Esophagus squamous epithelium (tissue), 5 donors: ENCODE data around the gene SLC39A13. TPM values are rescaled to one million over a fixed set of nuclear protein-coding genes. Genes with fewer than 3 reads are reported as not detected.
A peak's percentile ranks its signal among the peaks of the same experiment; 100 is the strongest.
"Not testable (repeated sequence)": the region's sequence is repeated elsewhere in the genome, so short reads cannot be mapped to it uniquely, and the experiment has no call there.

ENCODE experiments used
- DNase-seq: peaks from one replicate; lab custom pipeline; 2025; lab: John Stamatoyannopoulos, UW
- H3K27ac ChIP-seq, 4 donors: fragments of 200-600 bp; sonication (generic); one replicate each; pipeline ENCODE4 v1.5.1; 2016 to 2019; ENCODE audit warnings: mild to moderate bottlenecking in 1 of 4
- H3K27me3 ChIP-seq, 4 donors: fragments of 200-600 bp; sonication (generic); 1 replicate in 3 of 4; 2 replicates in 1 of 4; pipeline versions ENCODE4 v1.5.1 to v1.6.0; 2017 to 2021; ENCODE audit warnings: antibody characterized with exemption in 1 of 4
- H3K36me3 ChIP-seq, 3 donors: fragments of 200-600 bp; sonication (generic); one replicate each; pipeline ENCODE4 v1.5.1; 2016 to 2019
- H3K4me1 ChIP-seq, 3 donors: fragments of 200-600 bp; sonication (generic); one replicate each; pipeline ENCODE4 v1.5.1; 2017 to 2019
- H3K4me3 ChIP-seq, 4 donors: fragments of 200-600 bp; sonication (generic); 1 replicate in 3 of 4; 2 replicates in 1 of 4; pipeline ENCODE4 v1.5.1; 2016 to 2019; ENCODE audit warnings: mild to moderate bottlenecking in 2 of 4, moderate library complexity in 1 of 4
- H3K9me3 ChIP-seq, 3 donors: fragments of 200-600 bp; sonication (generic); one replicate each; pipeline ENCODE4 v1.5.1; 2016 to 2019
- CTCF ChIP-seq, 6 experiments: fragments of 450-650 bp in 4 of 6; fragments of 200-600 bp in 2 of 6; sonication (generic) in 2 of 6; IDR thresholded peaks; one replicate each; pipeline ENCODE4 v1.5.1; 2016 to 2019; ENCODE audit warnings: antibody characterized with exemption in 6 of 6, mild to moderate bottlenecking in 4 of 6, moderate library complexity in 4 of 6
- POLR2A ChIP-seq, 4 donors: fragments of 450-650 bp; IDR thresholded peaks; one replicate each; pipeline ENCODE4 v1.6.1; 2017; ENCODE audit warnings: antibody characterized with exemption in 4 of 4, mild to moderate bottlenecking in 4 of 4, moderate library complexity in 3 of 4
- WGBS, 2 donors: methylation state at CpG; one replicate each; pipeline ENCODE4 v1.1.5; 2018; 5-methylcytosine and 5-hydroxymethylcytosine counted together
- intact Hi-C: fragments of 100-400 bp; cut with DNase I; formaldehyde crosslinking; loops from one replicate; pipeline ENCODE4 v1.15.0; 2022
- small RNA-seq, 4 donors: library from RNA; depleted of rRNA; stranded (forward); fragments of <200 nt; gene quantifications; one replicate each; pipeline ENCODE3, GENCODE V24; 2016
- total RNA-seq, 4 donors: library from RNA; depleted of rRNA; stranded (reverse); fragments of >200 nt; gene quantifications; one replicate each; pipeline ENCODE4 v1.1.0, GENCODE V29; 2016
- donor health status: DM: yes; HTN: yes; CAD: no.

The SLC39A13 gene
- total RNA-seq, 4 donors from 2014 or later = 10.9 to 44.3 (median 13.8) TPM

GRCh38 chr11:47454258-47454671, 45.9 kb downstream of the SLC39A13 start:
- not testable (repeated sequence) for H3K4me3 ChIP-seq, H3K36me3 ChIP-seq, DNase-seq, H3K4me1 ChIP-seq, H3K9me3 ChIP-seq, H3K27ac ChIP-seq, H3K27me3 ChIP-seq
- 6 to 7% methylated on average over 5 to 6 of the region's 8 CpGs for whole genome bisulfite sequencing, 2 donors
- TF ChIP-seq CTCF (IDR thresholded peaks at IDR 0.05) = peak in 5 of 6 experiments; percentile 48 to 76 (median 71)
- intact Hi-C loops = loop anchor here (10.0 kb wide), 1 partner anchor 79 kb away; the partner anchor contains the start of gene SPI1

- no peak for DNase-seq
- TF ChIP-seq POLR2A (IDR thresholded peaks at IDR 0.05) = no peak
- no peak for TF ChIP-seq CTCF (IDR thresholded peaks at IDR 0.05)
- no peak overlapping the region for H3K4me3 ChIP-seq
- H3K36me3 ChIP-seq = peaks cover 0 to 66% (median 0%) of the 10 kb centered on the region in 3 donors
- whole genome bisulfite sequencing, 2 donors = 97 to 100% methylated on average over 2 of the region's 2 CpGs
- intact Hi-C loops = no loop called here
- peaks cover 0 to 8% (median 5%) of the 10 kb centered on the region in 3 donors for H3K4me1 ChIP-seq
- H3K27me3 ChIP-seq = no peaks in the 10 kb centered on the region
- H3K9me3 ChIP-seq = no peaks in the 10 kb centered on the region
- H3K27ac ChIP-seq = no peak overlapping the region
These were observed 52.3 kb downstream of the SLC39A13 start for GRCh38 chr11:47460571-47461235.

GRCh38 chr11:47461876-47462275, 53.5 kb downstream of the SLC39A13 start:
- WGBS, 2 donors = 93 to 95% methylated on average over 6 to 7 of the region's 7 CpGs
- intact Hi-C loops = no loop called here

DNA sequence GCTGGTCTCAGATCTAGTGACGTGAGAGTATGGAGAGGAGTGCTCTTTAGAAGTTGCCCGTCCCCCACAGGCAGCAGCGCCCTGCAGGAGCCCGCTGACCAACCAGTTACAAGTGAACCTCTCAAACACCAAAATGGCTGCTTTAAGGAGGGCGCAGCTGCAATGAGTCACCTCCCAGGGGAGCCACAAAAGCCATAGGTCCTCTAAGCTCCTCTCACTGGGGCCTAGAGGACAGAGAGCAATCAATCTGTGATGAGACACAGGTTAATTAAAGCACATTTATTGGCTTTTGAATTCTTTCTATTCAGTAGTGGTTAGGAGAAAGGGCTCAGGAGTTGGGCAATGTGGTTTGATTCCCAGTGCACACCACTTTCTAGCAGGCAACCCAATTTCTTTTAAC, 56.1 kb downstream of the SLC39A13 start:
- DNase-seq = no peak
- WGBS, 2 donors = 89 to 92% methylated on average over 5 of the region's 5 CpGs
- Histone ChIP-seq H3K9me3 (no peaks in the 10 kb centered on the region), H3K4me3 (no peak overlapping the region), H3K27me3 (no peaks in the 10 kb centered on the region), H3K27ac (no peak overlapping the region), H3K4me1 (peaks cover 7 to 44% (median 24%) of the 10 kb centered on the region in 3 donors), H3K36me3 (peaks cover 0 to 94% (median 0%) of the 10 kb centered on the region in 3 donors)
- TF ChIP-seq CTCF (IDR thresholded peaks at IDR 0.05) = no peak
- TF ChIP-seq POLR2A (IDR thresholded peaks at IDR 0.05) = no peak
- intact Hi-C loops = no loop called here

More at GRCh38 chr11:47461876-47462275, 53.5 kb downstream of the SLC39A13 start:
- Histone ChIP-seq H3K27ac (no peak overlapping the region), H3K4me1 (peaks cover 2 to 20% (median 10%) of the 10 kb centered on the region in 3 donors), H3K27me3 (no peaks in the 10 kb centered on the region), H3K4me3 (no peak overlapping the region), H3K9me3 (no peaks in the 10 kb centered on the region), H3K36me3 (peaks cover 0 to 78% (median 0%) of the 10 kb centered on the region in 3 donors)
- DNase-seq = no peak
- TF ChIP-seq CTCF (IDR thresholded peaks at IDR 0.05) (no peak), POLR2A (IDR thresholded peaks at IDR 0.05) (no peak)

Small RNAs within 50 kb of the gene (small RNA-seq; reads per million reads assigned to genes)
- 0 reads per million in 4 donors for gene MIR4487

Other genes starting within 250 kb of the SLC39A13 start
- gene ARFGAP2, start 231.7 kb upstream of the SLC39A13 start, total RNA-seq = 100 to 1,000 TPM in 3 of 4 donors, 10 to 100 TPM in 1; 95.3 to 171 (median 119) TPM
- gene PACSIN3, start 222.2 kb upstream of the SLC39A13 start, total RNA-seq = 10 to 100 TPM; 55.9 to 95.7 (median 65.0) TPM
- gene DDB2, start 193.6 kb upstream of the SLC39A13 start, total RNA-seq = 10 to 100 TPM; 25.7 to 65.8 (median 43.5) TPM
- gene ACP2, start 159.8 kb upstream of the SLC39A13 start, total RNA-seq = 10 to 100 TPM; 20.4 to 38.0 (median 26.5) TPM
- gene NR1H3, start 150.6 kb upstream of the SLC39A13 start, total RNA-seq = 10 to 100 TPM in 2 of 4 donors, 1 to 10 TPM in 2; 2.4 to 24.8 (median 12.5) TPM
- 10 to 100 TPM; 12.6 to 34.7 (median 15.4) TPM for gene MADD, start 138.5 kb upstream of the SLC39A13 start, total RNA-seq
- under 1 TPM in 1 of 4 donors, not detected in 3; 0.08 TPM for gene MYBPC3, start 55.9 kb upstream of the SLC39A13 start, total RNA-seq
- gene SPI1, start 30.0 kb upstream of the SLC39A13 start, total RNA-seq = 10 to 100 TPM in 2 of 4 donors, 1 to 10 TPM in 2; 2.6 to 15.4 (median 8.8) TPM
- 100 to 1,000 TPM in 3 of 4 donors, 10 to 100 TPM in 1; 72.9 to 134 (median 122) TPM for gene PSMC3, start 17.8 kb downstream of the SLC39A13 start, total RNA-seq
- under 1 TPM in 1 of 4 donors, not detected in 3; 0.38 TPM for gene RAPSN, start 40.5 kb downstream of the SLC39A13 start, total RNA-seq
- 10 to 100 TPM; 50.4 to 88.9 (median 64.1) TPM for gene CELF1, start 144.5 kb downstream of the SLC39A13 start, total RNA-seq
- gene PTPMT1, start 157.0 kb downstream of the SLC39A13 start, total RNA-seq = 10 to 100 TPM; 67.7 to 92.3 (median 78.7) TPM
- gene KBTBD4, start 170.4 kb downstream of the SLC39A13 start, total RNA-seq = 10 to 100 TPM; 12.4 to 22.7 (median 16.0) TPM
- 10 to 100 TPM; 65.5 to 89.9 (median 83.6) TPM for gene NDUFS3, start 170.5 kb downstream of the SLC39A13 start, total RNA-seq
- gene FAM180B, start 178.1 kb downstream of the SLC39A13 start, total RNA-seq = not detected
- under 1 TPM in 3 of 4 donors, not detected in 1; 0.35 to 0.57 (median 0.41) TPM for gene C1QTNF4, start 185.8 kb downstream of the SLC39A13 start, total RNA-seq
- 10 to 100 TPM; 44.5 to 67.2 (median 53.9) TPM for gene MTCH2, start 234.0 kb downstream of the SLC39A13 start, total RNA-seq